ENCODE measurements around the gene CHD6.

CHD6 gene

DNA sequence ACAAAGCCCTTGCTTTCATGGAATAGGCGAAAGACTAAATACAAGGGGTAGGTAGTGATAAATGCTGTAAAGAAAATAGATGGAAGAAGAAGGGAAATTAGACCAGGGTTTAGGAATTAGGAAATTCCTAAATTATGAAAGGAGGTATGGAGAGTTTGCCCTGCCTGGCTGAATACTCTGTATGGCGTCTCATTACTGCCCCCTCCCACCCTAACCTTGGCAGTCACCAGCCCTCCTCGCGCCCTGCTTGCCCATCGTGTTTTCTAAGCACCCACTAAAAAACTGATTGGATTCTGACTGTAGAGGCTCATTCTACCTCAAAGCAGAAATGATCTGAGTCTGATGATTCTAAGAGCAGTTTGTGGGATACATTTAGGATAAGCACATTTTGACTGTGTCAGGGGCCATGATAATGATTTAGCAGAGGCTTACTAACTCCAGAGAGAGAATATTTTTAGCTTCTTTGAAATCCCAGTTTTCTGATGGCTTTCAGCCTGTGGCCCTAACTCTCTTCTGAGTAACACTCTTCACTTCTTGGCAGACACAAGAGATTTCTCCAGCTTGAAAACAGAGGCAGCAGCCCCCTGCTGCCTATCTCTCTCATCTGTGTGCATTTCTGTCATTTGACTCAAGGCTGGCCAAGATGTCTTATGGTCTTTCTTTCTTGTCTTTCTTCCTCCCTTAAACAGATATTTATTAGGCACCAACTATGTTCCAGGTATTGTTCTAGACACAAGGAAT, 1.4 kb upstream of the CHD6 start:
- no peak overlapping the region for H3K4me3 ChIP-seq (ENCODE audit: low read depth, low read length)
- in situ Hi-C loops (cut with HindIII; ENCODE audit: low pct_ligation_motif_present, low sequenced_read_pairs): no loop called here
- TF ChIP-seq, protein P1, sequence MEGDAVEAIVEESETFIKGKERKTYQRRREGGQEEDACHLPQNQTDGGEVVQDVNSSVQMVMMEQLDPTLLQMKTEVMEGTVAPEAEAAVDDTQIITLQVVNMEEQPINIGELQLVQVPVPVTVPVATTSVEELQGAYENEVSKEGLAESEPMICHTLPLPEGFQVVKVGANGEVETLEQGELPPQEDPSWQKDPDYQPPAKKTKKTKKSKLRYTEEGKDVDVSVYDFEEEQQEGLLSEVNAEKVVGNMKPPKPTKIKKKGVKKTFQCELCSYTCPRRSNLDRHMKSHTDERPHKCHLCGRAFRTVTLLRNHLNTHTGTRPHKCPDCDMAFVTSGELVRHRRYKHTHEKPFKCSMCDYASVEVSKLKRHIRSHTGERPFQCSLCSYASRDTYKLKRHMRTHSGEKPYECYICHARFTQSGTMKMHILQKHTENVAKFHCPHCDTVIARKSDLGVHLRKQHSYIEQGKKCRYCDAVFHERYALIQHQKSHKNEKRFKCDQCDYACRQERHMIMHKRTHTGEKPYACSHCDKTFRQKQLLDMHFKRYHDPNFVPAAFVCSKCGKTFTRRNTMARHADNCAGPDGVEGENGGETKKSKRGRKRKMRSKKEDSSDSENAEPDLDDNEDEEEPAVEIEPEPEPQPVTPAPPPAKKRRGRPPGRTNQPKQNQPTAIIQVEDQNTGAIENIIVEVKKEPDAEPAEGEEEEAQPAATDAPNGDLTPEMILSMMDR (IDR thresholded peaks at IDR 0.05; ENCODE audit: low read depth, low read length, missing control alignments): no peak
- DNase-seq: no peak
- no peaks in the 10 kb centered on the region for H3K27me3 ChIP-seq (replicated peaks)
- H3K27ac ChIP-seq: no peak overlapping the region
- H3K36me3 ChIP-seq (replicated peaks): no peaks in the 10 kb centered on the region

DNA sequence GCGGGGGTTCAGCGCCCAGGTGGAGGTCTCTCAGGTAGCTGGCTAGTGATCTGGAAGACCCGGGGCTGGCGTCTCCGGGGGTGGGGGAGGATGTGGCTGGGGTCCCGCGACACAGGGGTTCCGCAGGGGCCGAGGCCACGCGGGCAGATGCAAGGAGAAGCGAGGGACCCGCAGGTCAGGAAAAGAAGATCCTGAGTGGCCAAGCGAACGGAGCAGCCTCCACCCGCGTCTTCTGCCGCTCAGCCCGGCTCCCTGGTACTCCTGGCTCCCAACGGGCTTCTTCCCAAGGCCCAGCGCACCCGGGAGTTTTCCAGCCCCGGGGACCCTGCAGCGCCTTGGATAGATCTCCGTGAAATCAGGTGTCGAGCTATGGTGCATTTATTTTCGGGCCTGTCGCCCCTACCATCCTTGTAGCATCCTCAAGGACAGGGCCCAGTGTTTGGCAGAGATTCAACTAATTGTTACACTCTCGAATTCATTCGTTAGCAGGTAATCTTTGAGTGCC, 682 bp upstream of the CHD6 start:
- in situ Hi-C loops (cut with HindIII; ENCODE audit: low pct_ligation_motif_present, low sequenced_read_pairs): no loop called here
- H3K27me3 ChIP-seq (replicated peaks): no peaks in the 10 kb centered on the region
- H3K27ac ChIP-seq: no peak overlapping the region
- DNase-seq: no peak
- peak overlapping the region; percentile 59 for H3K4me3 ChIP-seq (ENCODE audit: low read depth, low read length)
- TF ChIP-seq, protein P1 (IDR thresholded peaks at IDR 0.05; ENCODE audit: low read depth, low read length, missing control alignments): no peak
- no peaks in the 10 kb centered on the region for H3K36me3 ChIP-seq (replicated peaks)

DNA sequence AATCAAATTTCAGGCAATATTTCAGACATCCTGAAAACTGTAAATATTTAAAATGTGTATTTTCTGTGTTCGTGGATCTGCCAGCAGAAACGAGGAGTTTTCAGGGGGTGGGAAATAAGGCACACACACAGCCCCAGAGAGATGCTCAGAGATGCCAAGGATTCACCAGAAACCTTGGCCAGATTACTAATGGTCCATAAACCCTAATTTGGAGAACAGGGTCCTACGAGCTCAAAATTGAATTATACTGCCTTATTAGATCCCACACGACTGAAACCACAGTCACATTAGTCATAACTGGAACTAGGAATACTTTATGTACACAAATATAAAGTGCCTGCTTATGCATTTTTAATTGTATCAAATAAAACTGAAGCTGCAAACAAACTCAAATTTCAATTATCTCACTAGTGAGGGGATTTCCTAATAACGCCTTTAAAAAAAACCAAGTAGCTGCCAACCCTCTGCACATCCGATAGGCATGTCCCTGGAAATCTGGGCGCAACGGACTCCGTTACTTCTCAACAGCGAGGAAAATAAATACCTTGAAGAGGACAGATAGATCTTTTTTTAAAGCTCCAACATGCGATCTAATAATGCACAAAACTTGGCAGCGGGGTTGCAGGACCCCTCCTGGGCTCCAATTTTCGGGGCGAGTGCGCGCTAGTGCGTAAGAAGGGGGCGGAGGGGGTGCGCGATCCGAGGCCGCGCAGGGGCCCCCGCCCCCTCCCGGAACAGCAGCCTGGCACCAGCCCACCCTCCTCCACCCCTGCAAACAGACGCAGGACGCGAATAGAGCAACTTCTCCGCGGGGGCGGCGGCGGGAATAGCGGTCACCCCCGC, 897 bp downstream of the CHD6 start:
- Histone ChIP-seq H3K36me3 (replicated peaks) (no peaks in the 10 kb centered on the region), H3K27ac (no peak overlapping the region), H3K4me3 (ENCODE audit: low read depth, low read length) (peak overlapping the region; percentile 74), H3K27me3 (replicated peaks) (no peaks in the 10 kb centered on the region)
- in situ Hi-C loops (cut with HindIII; ENCODE audit: low pct_ligation_motif_present, low sequenced_read_pairs): no loop called here
- TF ChIP-seq, protein P1 (IDR thresholded peaks at IDR 0.05; ENCODE audit: low read depth, low read length, missing control alignments): no peak
- DNase-seq: peak; percentile 11

DNA sequence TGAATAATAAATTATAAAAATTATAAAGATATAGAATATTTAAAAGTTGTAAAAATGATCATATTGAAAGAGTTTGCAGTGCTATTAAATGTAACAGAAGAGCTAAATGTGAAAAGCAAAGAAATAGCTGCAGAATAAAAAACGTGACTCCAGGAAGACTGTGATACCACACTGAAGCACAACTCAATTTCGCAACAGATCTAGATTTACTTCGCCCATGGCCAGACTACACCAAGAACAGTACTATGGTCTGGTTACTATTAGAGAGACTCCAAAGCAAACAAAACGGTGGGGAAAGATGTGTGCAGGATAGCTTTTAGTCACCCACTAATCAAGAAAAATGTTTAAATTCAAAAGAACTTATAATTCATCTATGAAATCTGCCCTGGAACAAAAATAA, 1.9 kb downstream of the CHD6 start:
- no peak overlapping the region for H3K27ac ChIP-seq
- in situ Hi-C loops (cut with HindIII; ENCODE audit: low pct_ligation_motif_present, low sequenced_read_pairs): no loop called here
- H3K4me3 ChIP-seq (ENCODE audit: low read depth, low read length): no peak overlapping the region
- TF ChIP-seq, protein P1 (IDR thresholded peaks at IDR 0.05; ENCODE audit: low read depth, low read length, missing control alignments): no peak
- DNase-seq: no peak
- no peaks in the 10 kb centered on the region for H3K36me3 ChIP-seq (replicated peaks)
- no peaks in the 10 kb centered on the region for H3K27me3 ChIP-seq (replicated peaks)

DNA sequence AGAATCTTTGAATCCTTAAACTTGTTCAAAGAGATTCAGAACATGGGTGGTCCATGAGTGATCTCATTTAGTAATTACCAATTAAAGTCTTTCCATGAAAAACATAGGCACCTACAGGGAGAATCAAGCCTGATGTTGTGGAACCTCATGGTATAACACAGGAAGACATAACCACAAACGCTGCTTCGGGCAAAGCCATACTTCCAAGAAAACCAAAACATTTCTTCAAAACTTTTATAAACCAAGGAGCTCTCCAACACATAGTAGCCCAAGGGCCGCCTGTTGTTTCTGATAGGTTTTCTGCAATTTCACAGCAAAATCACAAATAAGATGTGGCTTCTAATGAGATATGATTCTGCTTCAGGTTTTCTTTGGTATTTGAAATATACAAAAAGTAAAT, 2.5 kb downstream of the CHD6 start:
- TF ChIP-seq, protein P1 (IDR thresholded peaks at IDR 0.05; ENCODE audit: low read depth, low read length, missing control alignments): no peak
- Histone ChIP-seq H3K36me3 (replicated peaks) (no peaks in the 10 kb centered on the region), H3K27ac (no peak overlapping the region), H3K27me3 (replicated peaks) (no peaks in the 10 kb centered on the region), H3K4me3 (ENCODE audit: low read depth, low read length) (no peak overlapping the region)
- in situ Hi-C loops (cut with HindIII; ENCODE audit: low pct_ligation_motif_present, low sequenced_read_pairs): no loop called here
- DNase-seq: no peak
